Lower lobe of right lung (tissue), 2 donors: ENCODE data around the gene HPCAL1. TPM values are rescaled to one million over a fixed set of nuclear protein-coding genes. Genes with fewer than 3 reads are reported as not detected.

ENCODE experiments used
- ATAC-seq, 2 donors: fragments of 200-7000 bp; cut with Tn5 transposase; one replicate each; pipeline ENCODE4 v1.9.1; 2020 to 2022; ENCODE audit warnings: mild to moderate bottlenecking in 2 of 2, moderate library complexity in 2 of 2
- DNase-seq: peaks from one replicate; pipeline ENCODE4 v3.0.0-alpha.2; 2020
- H3K27ac ChIP-seq: fragments of 200-600 bp; one replicate; pipeline ENCODE4 v1.8.0; 2022
- H3K27me3 ChIP-seq: fragments of 200-600 bp; one replicate; pipeline ENCODE4 v1.8.0; 2022; ENCODE audit warnings: low read depth
- H3K36me3 ChIP-seq: fragments of 200-600 bp; one replicate; pipeline ENCODE4 v1.8.0; 2022; ENCODE audit warnings: mild to moderate bottlenecking
- H3K4me1 ChIP-seq: fragments of 200-600 bp; one replicate; pipeline ENCODE4 v1.8.0; 2022
- H3K4me3 ChIP-seq: fragments of 200-600 bp; one replicate; pipeline ENCODE4 v1.8.0; 2022; ENCODE audit warnings: mild to moderate bottlenecking
- H3K9me3 ChIP-seq: fragments of 200-600 bp; one replicate; pipeline ENCODE4 v1.8.0; 2022
- intact Hi-C: fragments of 100-400 bp; cut with DNase I; formaldehyde crosslinking; loops from one replicate; pipeline ENCODE4 v1.11.0; 2022
- total RNA-seq: library from RNA; stranded (reverse); fragmentation: NEBNext Ultra II Directional; extraction: Animal tissue kit (Norgen Biotek cat#: 25700); gene quantifications from one replicate; pipeline ENCODE4 v1.2.1, GENCODE V29; 2021
- TF ChIP-seq, protein P1 (sequence below): fragments of 200-600 bp; IDR thresholded peaks from one replicate; pipeline ENCODE4 v1.8.0; 2022; ENCODE audit warnings: antibody characterized with exemption, mild to moderate bottlenecking
- donor health status: DM: no; HTN: yes; CAD: no; lungs with severe emphysema.

Gene HPCAL1
- total RNA-seq, 1 donor from 2014 or later, result 132 TPM

DNA sequence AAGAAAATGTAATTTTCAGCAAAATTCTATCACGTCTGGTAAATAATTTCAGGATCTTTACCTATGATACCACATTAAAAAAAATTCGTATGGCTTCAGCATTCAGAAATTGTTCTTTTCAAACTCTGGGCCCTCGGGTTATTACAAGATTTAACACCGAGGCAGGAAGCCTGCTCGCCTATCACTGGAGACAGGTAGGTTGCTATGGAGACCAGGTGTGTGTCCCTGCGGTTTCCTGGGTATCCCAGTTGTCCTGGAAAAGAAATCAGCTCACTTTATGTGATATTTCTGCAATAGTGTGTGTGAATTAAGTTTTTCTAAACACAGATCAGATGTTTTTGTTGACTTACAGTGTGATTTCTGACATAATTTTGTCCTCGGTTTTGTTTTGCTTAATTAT is 14.2 kb downstream of the HPCAL1 start:
- Histone ChIP-seq H3K4me1 (peaks cover 6% of the 10 kb centered on the region), H3K4me3 (no peak overlapping the region), H3K36me3 (no peaks in the 10 kb centered on the region), H3K27me3 (no peaks in the 10 kb centered on the region), H3K27ac (no peak overlapping the region), H3K9me3 (no peaks in the 10 kb centered on the region)
- DNase-seq (no peak), ATAC-seq (no peak)
- TF ChIP-seq, protein P1, sequence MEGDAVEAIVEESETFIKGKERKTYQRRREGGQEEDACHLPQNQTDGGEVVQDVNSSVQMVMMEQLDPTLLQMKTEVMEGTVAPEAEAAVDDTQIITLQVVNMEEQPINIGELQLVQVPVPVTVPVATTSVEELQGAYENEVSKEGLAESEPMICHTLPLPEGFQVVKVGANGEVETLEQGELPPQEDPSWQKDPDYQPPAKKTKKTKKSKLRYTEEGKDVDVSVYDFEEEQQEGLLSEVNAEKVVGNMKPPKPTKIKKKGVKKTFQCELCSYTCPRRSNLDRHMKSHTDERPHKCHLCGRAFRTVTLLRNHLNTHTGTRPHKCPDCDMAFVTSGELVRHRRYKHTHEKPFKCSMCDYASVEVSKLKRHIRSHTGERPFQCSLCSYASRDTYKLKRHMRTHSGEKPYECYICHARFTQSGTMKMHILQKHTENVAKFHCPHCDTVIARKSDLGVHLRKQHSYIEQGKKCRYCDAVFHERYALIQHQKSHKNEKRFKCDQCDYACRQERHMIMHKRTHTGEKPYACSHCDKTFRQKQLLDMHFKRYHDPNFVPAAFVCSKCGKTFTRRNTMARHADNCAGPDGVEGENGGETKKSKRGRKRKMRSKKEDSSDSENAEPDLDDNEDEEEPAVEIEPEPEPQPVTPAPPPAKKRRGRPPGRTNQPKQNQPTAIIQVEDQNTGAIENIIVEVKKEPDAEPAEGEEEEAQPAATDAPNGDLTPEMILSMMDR, result no peak
- intact Hi-C loops, result no loop called here

DNA sequence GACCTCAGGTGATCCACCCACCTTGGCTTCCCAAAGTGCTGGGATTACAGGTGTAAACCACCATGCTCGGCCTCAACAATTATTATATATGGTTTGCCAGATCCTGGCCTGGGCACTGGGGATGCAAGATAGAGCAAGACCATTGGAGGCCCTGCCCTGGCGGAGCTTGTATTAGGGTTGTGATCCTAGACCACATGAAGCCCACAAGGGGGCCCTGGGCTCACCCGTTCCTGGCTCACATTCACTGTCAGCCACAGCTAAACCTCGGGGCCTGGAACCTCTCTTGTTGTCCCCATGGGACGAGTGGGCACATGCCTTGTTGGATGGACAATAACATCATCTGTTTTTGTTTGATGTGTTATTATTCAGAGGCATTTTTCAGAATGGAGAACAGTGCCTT is 14.9 kb downstream of the HPCAL1 start:
- intact Hi-C loops, result no loop called here
- Histone ChIP-seq H3K27ac (no peak overlapping the region), H3K4me3 (no peak overlapping the region), H3K27me3 (no peaks in the 10 kb centered on the region), H3K9me3 (no peaks in the 10 kb centered on the region), H3K4me1 (peaks cover 6% of the 10 kb centered on the region), H3K36me3 (peaks cover 5% of the 10 kb centered on the region)
- TF ChIP-seq, protein P1, result no peak
- ATAC-seq (no peak), DNase-seq (no peak)

DNA sequence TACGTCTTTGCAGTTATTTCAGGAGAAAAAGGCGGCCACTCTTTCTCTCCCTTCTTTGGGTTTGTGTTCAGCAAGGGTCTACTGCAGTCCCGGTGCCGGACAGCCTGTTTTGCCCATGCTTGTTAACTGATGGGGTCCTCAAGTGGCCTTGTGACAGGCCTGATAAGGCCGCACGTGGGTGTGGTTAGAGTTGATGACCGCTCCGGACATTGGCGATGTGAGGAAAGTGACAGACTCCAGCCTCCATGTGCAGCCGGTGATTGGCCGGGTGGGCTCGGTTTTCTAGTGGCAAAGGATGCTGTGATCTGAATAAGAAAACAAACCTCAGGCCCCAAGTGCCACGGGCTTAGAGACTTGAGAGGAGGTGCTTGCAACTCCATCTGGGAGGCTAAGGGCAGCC is 15.6 kb downstream of the HPCAL1 start:
- H3K4me3 ChIP-seq, result no peak overlapping the region
- peaks cover 6% of the 10 kb centered on the region for H3K4me1 ChIP-seq
- no peak for ATAC-seq
- DNase-seq, result no peak
- H3K9me3 ChIP-seq, result no peaks in the 10 kb centered on the region
- intact Hi-C loops, result no loop called here
- H3K36me3 ChIP-seq, result peaks cover 7% of the 10 kb centered on the region
- H3K27ac ChIP-seq, result no peak overlapping the region
- TF ChIP-seq, protein P1, result no peak
- H3K27me3 ChIP-seq, result no peaks in the 10 kb centered on the region

DNA sequence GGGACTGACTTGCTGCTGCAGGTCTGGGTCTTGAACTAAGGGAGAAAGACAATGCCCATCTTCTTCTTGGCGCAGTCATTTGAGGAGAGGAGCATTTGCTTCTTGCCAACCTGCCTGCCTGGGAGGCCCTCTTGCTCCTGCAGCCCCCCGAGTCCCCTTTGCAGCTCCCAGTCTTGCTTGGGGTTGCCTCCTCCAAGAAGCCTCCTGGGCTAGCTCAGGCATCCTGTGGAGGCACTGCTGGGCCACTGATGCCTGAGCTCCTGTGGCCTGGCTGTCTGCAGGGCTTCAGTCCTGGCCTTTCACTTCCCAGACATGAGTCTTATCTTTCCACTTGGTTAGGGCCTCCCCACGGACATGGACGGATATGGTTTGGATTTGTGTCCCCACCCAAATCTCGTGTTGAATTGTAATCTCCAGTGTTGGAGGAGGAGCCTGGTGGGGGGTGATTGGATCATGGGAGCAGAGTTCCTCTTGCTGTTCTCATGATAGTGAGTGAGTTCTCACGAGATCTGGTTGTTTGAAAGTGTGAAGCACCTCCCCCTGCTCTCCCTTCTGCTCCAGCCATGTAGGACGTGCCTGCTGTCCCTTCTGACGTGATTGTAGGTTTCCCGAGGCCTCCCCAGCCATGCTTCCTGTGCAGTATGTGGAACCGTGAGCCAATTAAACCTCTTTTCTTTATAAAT is 17.3 kb downstream of the HPCAL1 start:
- no peak for DNase-seq
- H3K36me3 ChIP-seq, result peaks cover 7% of the 10 kb centered on the region
- H3K27me3 ChIP-seq, result no peaks in the 10 kb centered on the region
- TF ChIP-seq, protein P1, result no peak
- H3K27ac ChIP-seq, result no peak overlapping the region
- peaks cover 17% of the 10 kb centered on the region for H3K4me1 ChIP-seq
- no peak overlapping the region for H3K4me3 ChIP-seq
- H3K9me3 ChIP-seq, result no peaks in the 10 kb centered on the region
- no peak for ATAC-seq
- intact Hi-C loops, result no loop called here

DNA sequence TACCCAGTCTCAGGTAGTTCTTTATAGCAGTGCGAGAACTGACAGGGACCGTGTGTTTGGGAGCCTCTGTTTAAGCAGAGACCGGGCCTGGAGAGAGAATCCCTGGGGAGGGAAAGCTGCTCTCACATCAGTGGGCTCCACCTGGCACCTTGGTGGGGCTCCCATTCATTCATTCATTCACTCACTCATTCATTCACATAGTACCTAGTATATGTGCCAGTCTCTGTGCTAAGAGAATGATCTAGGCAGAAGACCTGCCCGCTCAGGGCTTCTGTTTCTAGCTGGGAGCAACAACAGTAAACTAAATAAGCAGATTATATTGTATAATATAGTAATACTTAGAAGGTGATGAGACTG is 17.8 kb downstream of the HPCAL1 start:
- DNase-seq (no peak), ATAC-seq (no peak)
- no peak overlapping the region for H3K27ac ChIP-seq
- H3K4me3 ChIP-seq, result no peak overlapping the region
- H3K27me3 ChIP-seq, result no peaks in the 10 kb centered on the region
- peaks cover 22% of the 10 kb centered on the region for H3K4me1 ChIP-seq
- intact Hi-C loops, result no loop called here
- H3K36me3 ChIP-seq, result peaks cover 7% of the 10 kb centered on the region
- no peaks in the 10 kb centered on the region for H3K9me3 ChIP-seq
- TF ChIP-seq, protein P1, result no peak
